Panc1 (cell line): ENCODE data around the gene NXF1. TPM values are rescaled to one million over a fixed set of nuclear protein-coding genes. Genes with fewer than 3 reads are reported as not detected.

Experiments
- ATAC-seq: fragments of 200-7000 bp; cut with Tn5 transposase; 2 replicates; pipeline ENCODE4 v1.9.1; 2020; ENCODE audit warnings: mild to moderate bottlenecking, moderate library complexity
- BruUV-seq: library from RNA; stranded (reverse); fragments of 400-500 nt; replicated peaks from 2 replicates; lab custom pipeline; 2021; lab: Mats Ljungman, UMichigan
- CTCF ChIA-PET: fragments of 300-600 bp; sonication (Branson Sonifier 250); formaldehyde crosslinking; loops from one replicate; lab custom pipeline; 2022; ENCODE audit warnings: antibody characterized with exemption; lab: Charles Lee
- POLR2A ChIA-PET: fragments of 300-600 bp; sonication (Branson Sonifier 250); formaldehyde crosslinking; loops from one replicate; lab custom pipeline; 2022; ENCODE audit warnings: antibody characterized with exemption; lab: Charles Lee
- DNase-seq: peaks from one replicate; pipeline ENCODE4 v3.0.0-alpha.2; 2010; ENCODE audit warnings: low read depth, low spot score
- H3K27ac ChIP-seq: 2 replicates; pipeline ENCODE4 v1.5.1; 2011; ENCODE audit warnings: mild to moderate bottlenecking, low read length, inconsistent platforms
- H3K27me3 ChIP-seq: fragments of 200-500 bp; sonication (Bioruptor generic); 2 replicates; pipeline ENCODE4 v1.6.0; 2014; ENCODE audit warnings: low read length, inconsistent platforms; ENCODE audit not compliant: control insufficient read depth, insufficient read depth
- H3K36me3 ChIP-seq: fragments of 200-500 bp; sonication (Bioruptor generic); 2 replicates; pipeline ENCODE4 v1.5.1; 2014; ENCODE audit warnings: inconsistent platforms, mild to moderate bottlenecking, low read length, moderate library complexity; ENCODE audit not compliant: control insufficient read depth, insufficient read depth
- H3K4me1 ChIP-seq: 2 replicates; pipeline ENCODE4 v1.5.1; 2011; ENCODE audit warnings: inconsistent platforms, mild to moderate bottlenecking, low read length, moderate library complexity; ENCODE audit not compliant: control insufficient read depth, insufficient read depth
- H3K4me3 ChIP-seq, 2 experiments: 2 replicates each; pipeline ENCODE4 v1.5.1; 2011 to 2012; ENCODE audit warnings: low read depth in 2 of 2, low read length in 2 of 2, mild to moderate bottlenecking in 2 of 2, inconsistent platforms in 1 of 2, moderate library complexity in 1 of 2
- H3K9me3 ChIP-seq: fragments of 200-500 bp; sonication (Bioruptor generic); 2 replicates; pipeline ENCODE4 v1.5.1; 2014; ENCODE audit warnings: low read depth, mild to moderate bottlenecking, inconsistent platforms, low read length, moderate library complexity; ENCODE audit not compliant: control insufficient read depth, insufficient read depth
- CTCF ChIP-seq: fragments of 450-650 bp; IDR thresholded peaks from 2 replicates; pipeline ENCODE4 v1.5.1; 2017; ENCODE audit warnings: mild to moderate bottlenecking
- POLR2AphosphoS5 ChIP-seq: IDR thresholded peaks from 2 replicates; pipeline ENCODE4 v1.6.1; 2012; ENCODE audit warnings: mild to moderate bottlenecking, low read depth, low read length, moderate library complexity
- REST ChIP-seq, 2 experiments: IDR thresholded peaks; 2 replicates each; pipeline ENCODE4 v1.6.1; 2011 to 2012; ENCODE audit warnings: low read depth in 2 of 2, control low read depth in 1 of 2, low read length in 1 of 2, mild to moderate bottlenecking in 1 of 2, moderate library complexity in 1 of 2; ENCODE audit not compliant: insufficient read depth in 1 of 2
- SIN3A ChIP-seq: IDR thresholded peaks from 2 replicates; pipeline ENCODE4 v1.6.1; 2012; ENCODE audit warnings: low read depth, mild to moderate bottlenecking, low read length, moderate library complexity, borderline replicate concordance; ENCODE audit not compliant: insufficient read depth
- TCF7L2 ChIP-seq: IDR thresholded peaks from 2 replicates; pipeline ENCODE4 v1.6.1; 2011; ENCODE audit warnings: mild to moderate bottlenecking, low read depth, low read length, inconsistent platforms
- in situ Hi-C: cut with HindIII; loops from 2 replicates; pipeline ENCODE4 v1.10.0; 2016; ENCODE audit warnings: low sequenced_read_pairs, low pct_unique_long_range_greater_than_20kb
- intact Hi-C: fragments of 100-400 bp; cut with micrococcal nuclease; formaldehyde crosslinking; loops from one replicate; pipeline ENCODE4 v1.10.0; 2022; ENCODE audit not compliant: unreplicated experiment
- total RNA-seq: library from RNA; stranded (reverse); gene quantifications from one replicate; pipeline ENCODE4 v1.2.1, GENCODE V29; 2021; ENCODE audit not compliant: unreplicated experiment

The NXF1 gene
- total RNA-seq, 1 experiment from 2014 or later = 56.7 TPM

GRCh38 chr11:62782753-62783152 is 22.5 kb downstream of the NXF1 start:
- Histone ChIP-seq H3K36me3 (peaks cover 3% of the 10 kb centered on the region), H3K4me3 (no peak overlapping the region), H3K27me3 (no peaks in the 10 kb centered on the region), H3K27ac (no peak overlapping the region), H3K9me3 (no peaks in the 10 kb centered on the region), H3K4me1 (peaks cover 7% of the 10 kb centered on the region)
- no TSS peak for BruUV-seq
- ATAC-seq = no peak
- in situ Hi-C loops = no loop called here
- ChIA-PET CTCF (no interaction called here), POLR2A (no interaction called here)
- no peak for TF ChIP-seq POLR2AphosphoS5
- no peak for TF ChIP-seq TCF7L2
- TF ChIP-seq CTCF = no peak
- TF ChIP-seq REST (IDR thresholded peaks at IDR 0.05; ENCODE audit: insufficient read depth in 1 of 2, low read depth in 2 of 2, low read length in 1 of 2) = no peak
- no peak for TF ChIP-seq SIN3A
- intact Hi-C loops = no loop called here
- DNase-seq = no peak

- ChIA-PET POLR2A (no interaction called here), CTCF (no interaction called here)
- Histone ChIP-seq H3K4me1 (no peaks in the 10 kb centered on the region), H3K4me3 (no peak overlapping the region), H3K27me3 (no peaks in the 10 kb centered on the region), H3K9me3 (no peaks in the 10 kb centered on the region), H3K27ac (no peak overlapping the region), H3K36me3 (no peaks in the 10 kb centered on the region)
- TF ChIP-seq SIN3A = no peak
- no peak for TF ChIP-seq TCF7L2
- TF ChIP-seq CTCF = no peak
- TF ChIP-seq REST (IDR thresholded peaks at IDR 0.05; ENCODE audit: insufficient read depth in 1 of 2, low read depth in 2 of 2, low read length in 1 of 2) = no peak
- no peak for TF ChIP-seq POLR2AphosphoS5
- BruUV-seq = no TSS peak
- in situ Hi-C loops = no loop called here
- intact Hi-C loops = no loop called here
- no peak for DNase-seq
- ATAC-seq = peak; percentile 42
These were observed 26.8 kb downstream of the NXF1 start for GRCh38 chr11:62778441-62778840.
